Fibroblast of lung (primary cell): Measurements from ENCODE around the gene CTDSP2. TPM values are rescaled to one million over a fixed set of nuclear protein-coding genes. Genes with fewer than 3 reads are reported as not detected.
A peak's percentile ranks its signal among the peaks of the same experiment; 100 is the strongest.
"Not testable (repeated sequence)": the region's sequence is repeated elsewhere in the genome, so short reads cannot be mapped to it uniquely, and the experiment has no call there.

Experiments used
- DNase-seq, 2 donors: peaks; one replicate each; pipeline versions ENCODE4 v3.0.0 to v3.0.0-alpha.2; 2010; ENCODE audit warnings: low read depth in 2 of 2
- H2AFZ ChIP-seq: 2 replicates; pipeline ENCODE4 v1.5.1; 2012; ENCODE audit warnings: low read length, control low read depth, inconsistent platforms
- H3K27ac ChIP-seq: 2 replicates; pipeline ENCODE4 v1.5.1; 2011; ENCODE audit warnings: low read length, control low read depth; ENCODE audit not compliant: insufficient read depth
- H3K27me3 ChIP-seq: 2 replicates; pipeline ENCODE4 v1.5.1; 2011; ENCODE audit warnings: mild to moderate bottlenecking, low read length; ENCODE audit not compliant: control insufficient read depth, insufficient read depth
- H3K36me3 ChIP-seq: 2 replicates; pipeline ENCODE4 v1.5.1; 2011; ENCODE audit warnings: low read length; ENCODE audit not compliant: control insufficient read depth, insufficient read depth
- H3K4me1 ChIP-seq: 2 replicates; pipeline ENCODE4 v1.5.1; 2011; ENCODE audit warnings: low read length; ENCODE audit not compliant: control insufficient read depth, insufficient read depth; ENCODE audit errors: extremely low read depth
- H3K4me2 ChIP-seq: 2 replicates; pipeline ENCODE4 v1.5.1; 2011; ENCODE audit warnings: low read length, control low read depth; ENCODE audit not compliant: insufficient read depth; ENCODE audit errors: extremely low read depth
- H3K4me3 ChIP-seq, 4 experiments: fragments of 200-600 bp in 1 of 4; sonication (generic) in 1 of 4; replicated peaks in 1 of 4; 2 replicates each; pipeline ENCODE4 v1.5.1; 2011 to 2016; ENCODE audit warnings: low read length in 4 of 4, low read depth in 3 of 4, mild to moderate bottlenecking in 3 of 4, control low read depth in 2 of 4, inconsistent platforms in 1 of 4, mixed read lengths in 1 of 4; ENCODE audit not compliant: insufficient read depth in 1 of 4; ENCODE audit errors: control extremely low read depth in 1 of 4
- H3K79me2 ChIP-seq: 2 replicates; pipeline ENCODE4 v1.5.1; 2012; ENCODE audit warnings: mild to moderate bottlenecking, low read length, inconsistent platforms; ENCODE audit not compliant: control insufficient read depth, insufficient read depth
- H3K9ac ChIP-seq: 2 replicates; pipeline ENCODE4 v1.5.1; 2011; ENCODE audit warnings: mild to moderate bottlenecking, low read length, control low read depth; ENCODE audit not compliant: insufficient read depth
- H3K9me3 ChIP-seq: 2 replicates; pipeline ENCODE4 v1.5.1; 2012; ENCODE audit warnings: low read depth, low read length; ENCODE audit not compliant: control insufficient read depth, insufficient read depth
- H4K20me1 ChIP-seq: 2 replicates; pipeline ENCODE4 v1.5.1; 2011; ENCODE audit warnings: low read length; ENCODE audit not compliant: control insufficient read depth, insufficient read depth; ENCODE audit errors: extremely low read depth
- CTCF ChIP-seq, 2 donors: IDR thresholded peaks in 1 of 2; conservative IDR thresholded peaks in 1 of 2; 1 replicate in 1 of 2; 2 replicates in 1 of 2; pipeline ENCODE4 v1.5.1; 2011 to 2012; ENCODE audit warnings: low read length in 2 of 2, control low read depth in 1 of 2, inconsistent platforms in 1 of 2, low read depth in 1 of 2, mild to moderate bottlenecking in 1 of 2
- EZH2 ChIP-seq: IDR thresholded peaks from 2 replicates; pipeline ENCODE4 v1.5.1; 2012; ENCODE audit warnings: low read length, control low read depth, mild to moderate bottlenecking; ENCODE audit errors: missing control alignments
- polyA plus RNA-seq, 2 donors: library from polyadenylated mRNA; depleted of rRNA in 1 of 2; stranded (reverse) in 1 of 2; unstranded in 1 of 2; fragments of >200 nt; gene quantifications; 2 replicates each; pipeline ENCODE4 v1.2.1, GENCODE V29; 2011 to 2012; ENCODE audit warnings: missing spikeins in 1 of 2
- total RNA-seq: library from RNA; depleted of rRNA; stranded (reverse); fragments of >200 nt; gene quantifications from 2 replicates; pipeline ENCODE4 v1.2.1, GENCODE V29; 2014

Gene CTDSP2
- total and polyA plus RNA-seq, 2 donors (not counting 1 experiment from before 2014, with no cell fraction given) = 92.0 to 208 TPM

GRCh38 chr12:57883057-57883456, 36.5 kb upstream of the CTDSP2 start:
- TF ChIP-seq CTCF (conservative IDR thresholded peaks at IDR 0.05 in 1 of 2, IDR thresholded peaks at IDR 0.05 in 1 of 2; ENCODE audit: low read depth in 1 of 2, low read length in 2 of 2) = no peak
- no peak for TF ChIP-seq EZH2
- Histone ChIP-seq H2AFZ (no peak overlapping the region), H3K4me3 (no peak overlapping the region), H3K4me1 (peaks cover 13% of the 10 kb centered on the region), H3K27me3 (no peaks in the 10 kb centered on the region), H3K36me3 (no peaks in the 10 kb centered on the region), H3K9me3 (no peaks in the 10 kb centered on the region), H3K9ac (no peak overlapping the region), H4K20me1 (no peaks in the 10 kb centered on the region), H3K79me2 (no peaks in the 10 kb centered on the region), H3K27ac (no peak overlapping the region), H3K4me2 (no peak overlapping the region)
- no peak for DNase-seq

GRCh38 chr12:57882575-57882974, 36.0 kb upstream of the CTDSP2 start:
- Histone ChIP-seq H4K20me1 (no peaks in the 10 kb centered on the region), H3K79me2 (no peaks in the 10 kb centered on the region), H3K9me3 (no peaks in the 10 kb centered on the region), H3K36me3 (no peaks in the 10 kb centered on the region), H2AFZ (no peak overlapping the region), H3K9ac (no peak overlapping the region), H3K27ac (no peak overlapping the region), H3K4me1 (peaks cover 9% of the 10 kb centered on the region), H3K4me2 (no peak overlapping the region), H3K4me3 (no peak overlapping the region), H3K27me3 (no peaks in the 10 kb centered on the region)
- DNase-seq = no peak
- TF ChIP-seq EZH2 (no peak), CTCF (conservative IDR thresholded peaks at IDR 0.05 in 1 of 2, IDR thresholded peaks at IDR 0.05 in 1 of 2; ENCODE audit: low read depth in 1 of 2, low read length in 2 of 2) (no peak)

GRCh38 chr12:57881475-57881874, 34.9 kb upstream of the CTDSP2 start:
- Histone ChIP-seq H4K20me1 (no peaks in the 10 kb centered on the region), H3K27ac (no peak overlapping the region)
- no peak for DNase-seq

GRCh38 chr12:57881035-57881434, 34.5 kb upstream of the CTDSP2 start:
- not testable (repeated sequence) for H3K9me3 ChIP-seq, H2AFZ ChIP-seq, H3K27me3 ChIP-seq, H3K4me3 ChIP-seq, H3K36me3 ChIP-seq, H3K9ac ChIP-seq, H3K27ac ChIP-seq, H4K20me1 ChIP-seq, H3K4me1 ChIP-seq, H3K4me2 ChIP-seq, H3K79me2 ChIP-seq
- DNase-seq = peak in 1 of 2 donors; percentile 84

More at GRCh38 chr12:57881475-57881874, 34.9 kb upstream of the CTDSP2 start:
- Histone ChIP-seq H3K4me2 (no peak overlapping the region), H3K79me2 (no peaks in the 10 kb centered on the region), H3K9me3 (no peaks in the 10 kb centered on the region), H2AFZ (no peak overlapping the region), H3K4me3 (no peak overlapping the region), H3K27me3 (no peaks in the 10 kb centered on the region), H3K4me1 (peaks cover 6% of the 10 kb centered on the region), H3K9ac (no peak overlapping the region), H3K36me3 (no peaks in the 10 kb centered on the region)
- TF ChIP-seq CTCF (conservative IDR thresholded peaks at IDR 0.05 in 1 of 2, IDR thresholded peaks at IDR 0.05 in 1 of 2; ENCODE audit: low read depth in 1 of 2, low read length in 2 of 2) (no peak), EZH2 (no peak)
